GM21576 (cell line): Measurements from ENCODE around the gene NSMCE4A.
"Not testable (repeated sequence)": the region's sequence is repeated elsewhere in the genome, so short reads cannot be mapped to it uniquely, and the experiment has no call there.

Experiments used
- ATAC-seq: cut with Tn5 transposase; IDR thresholded peaks from one replicate; pipeline ENCODE4 v1.9.1; 2021; ENCODE audit warnings: mild to moderate bottlenecking, moderate library complexity; ENCODE audit not compliant: unreplicated experiment

NSMCE4A gene

GRCh38 chr10:121988361-121989324 lies 13.6 kb upstream of the NSMCE4A start, which contains the start of gene TACC2:
TSS of gene TACC2 (plus strand) at chr10:121989163. CDS start at chr10:122021982, 32,819 bp downstream.
- ATAC-seq: no peak

- ATAC-seq: no peak
Measured at GRCh38 chr10:121984463-121984862, 9.4 kb upstream of the NSMCE4A start.

GRCh38 chr10:121983852-121984251 lies 8.8 kb upstream of the NSMCE4A start:
- ATAC-seq: no peak

- ATAC-seq: no peak
Measured at GRCh38 chr10:121981346-121981745, 6.3 kb upstream of the NSMCE4A start.

GRCh38 chr10:121978511-121978910 lies 3.5 kb upstream of the NSMCE4A start:
- no peak for ATAC-seq

GRCh38 chr10:121976607-121977006 lies 1.6 kb upstream of the NSMCE4A start:
- ATAC-seq: no peak

GRCh38 chr10:121975295-121976086 lies 474 bp upstream of the NSMCE4A start:
- ATAC-seq: peak; percentile 10

GRCh38 chr10:121974019-121974534 lies 940 bp downstream of the NSMCE4A start:
- ATAC-seq: peak; percentile 23

- not testable (repeated sequence) for ATAC-seq
Measured at GRCh38 chr10:121969086-121969485, 5.9 kb downstream of the NSMCE4A start.

- no peak for ATAC-seq
Measured at GRCh38 chr10:121965996-121966395, 9.0 kb downstream of the NSMCE4A start.

GRCh38 chr10:121961456-121961855 lies 13.6 kb downstream of the NSMCE4A start:
- ATAC-seq: no peak

- no peak for ATAC-seq
Measured at GRCh38 chr10:121959671-121960070, 15.3 kb downstream of the NSMCE4A start.

GRCh38 chr10:121956111-121957061 lies 18.6 kb downstream of the NSMCE4A start:
- ATAC-seq: no peak

- no peak for ATAC-seq
Measured at GRCh38 chr10:121952226-121952625, 22.8 kb downstream of the NSMCE4A start.

- no peak for ATAC-seq
Measured at GRCh38 chr10:121949451-121949850, 25.6 kb downstream of the NSMCE4A start.

- ATAC-seq: no peak
Measured at GRCh38 chr10:121949049-121949448, 26.0 kb downstream of the NSMCE4A start.

GRCh38 chr10:121947343-121948330 lies 27.4 kb downstream of the NSMCE4A start:
- ATAC-seq: no peak

GRCh38 chr10:121942749-121943416 lies 32.1 kb downstream of the NSMCE4A start:
- no peak for ATAC-seq
